Measurements from ENCODE around the gene DNAI4. TPM values are rescaled to one million over a fixed set of nuclear protein-coding genes. Genes with fewer than 3 reads are reported as not detected.

The DNAI4 gene
- total and polyA plus RNA-seq, 2 of the 4 experiments (the other 2 are of a cell fraction), result 0.63 to 1.6 TPM

DNA sequence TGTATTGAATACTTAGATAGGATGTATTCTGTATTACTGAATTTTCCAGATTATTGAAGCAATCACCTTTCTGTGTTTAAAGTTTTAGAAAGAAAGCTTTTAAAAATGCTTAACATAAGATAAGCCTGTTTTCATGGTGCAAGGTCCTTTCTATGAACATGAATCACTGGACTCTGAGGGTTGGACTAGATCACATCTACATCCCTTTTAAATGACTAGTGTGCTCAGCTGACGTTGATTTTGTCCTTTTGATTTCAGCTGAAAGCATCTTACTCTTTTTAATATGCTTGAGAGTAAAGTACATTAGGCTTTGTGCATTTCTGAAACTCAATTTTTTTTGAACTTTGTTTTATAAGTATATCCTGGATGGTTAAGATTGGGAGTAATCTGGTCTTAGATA, 16.3 kb upstream of the DNAI4 start:
- H3K4ac ChIP-seq (ENCODE audit: low read depth, low read length), result no peak overlapping the region
- H2BK120ac ChIP-seq (ENCODE audit: low read depth, low read length), result no peak overlapping the region
- H3K27ac ChIP-seq (ENCODE audit: insufficient read depth, low read length), result no peak overlapping the region
- H3K56ac ChIP-seq (ENCODE audit: extremely low read depth, insufficient read depth, low read length), result no peak overlapping the region
- H3K4me1 ChIP-seq (ENCODE audit: control insufficient read depth, insufficient read depth, low read length), result peaks cover 9% of the 10 kb centered on the region
- intact Hi-C loops (cut with micrococcal nuclease), result no loop called here
- H2AK5ac ChIP-seq (ENCODE audit: low read depth, low read length), result no peak overlapping the region
- no peak overlapping the region for H4K91ac ChIP-seq (ENCODE audit: insufficient read depth, low read depth, low read length)
- H4K8ac ChIP-seq (ENCODE audit: low read depth in 2 of 2, low read length in 2 of 2), result no peak overlapping the region
- ChIA-PET CTCF (no interaction called here), POLR2A (ENCODE audit: unreplicated experiment) (no interaction called here)
- H3K79me1 ChIP-seq (ENCODE audit: low read depth in 1 of 2, low read length in 2 of 2), result peaks cover 13 to 54% of the 10 kb centered on the region in 2 experiments
- no peak overlapping the region for H2AFZ ChIP-seq (replicated peaks; ENCODE audit: low read length, poor library complexity)
- no peak overlapping the region for H3K23ac ChIP-seq (ENCODE audit: low read depth, low read length)
- H2BK20ac ChIP-seq (ENCODE audit: low read depth, low read length), result no peak overlapping the region
- no CpG with 5 or more reads among the region's 1 CpG for WGBS, 2 experiments (ENCODE audit: extremely low coverage in 2 of 2, insufficient read length in 1 of 2)
- H3K4me2 ChIP-seq (ENCODE audit: low read depth, low read length), result no peak overlapping the region
- H3K9me1 ChIP-seq (ENCODE audit: insufficient read depth, low read length), result peaks cover 6% of the 10 kb centered on the region
- no peak overlapping the region for H2AK9ac ChIP-seq (replicated peaks; ENCODE audit: low read depth, low read length, poor library complexity)
- no peak overlapping the region for H4K5ac ChIP-seq (ENCODE audit: low read depth, low read length)
- H3K14ac ChIP-seq (replicated peaks; ENCODE audit: low read depth, low read length), result no peak overlapping the region
- H3K36me3 ChIP-seq (ENCODE audit: control insufficient read depth, insufficient read depth, low read length), result peaks cover 5% of the 10 kb centered on the region
- no TSS peak for BruUV-seq (replicated peaks)
- in situ Hi-C loops (cut with MboI; ENCODE audit: low sequenced_read_pairs), result loop anchor here (25.0 kb wide), 2 partner anchors 404 to 1129 kb away; partner anchors contain the start of gene SGIP1
- TF ChIP-seq POLR2A (IDR thresholded peaks at IDR 0.05; ENCODE audit: low read depth, low read length), result no peak
- no peak for TF ChIP-seq RFX5 (IDR thresholded peaks at IDR 0.05; ENCODE audit: low read depth, low read length)
- no peak for TF ChIP-seq CHD1 (IDR thresholded peaks at IDR 0.05; ENCODE audit: low read depth, low read length)
- TF ChIP-seq RAD21 (IDR thresholded peaks at IDR 0.05; ENCODE audit: low read length), result no peak
- no peak for TF ChIP-seq MAFK (IDR thresholded peaks at IDR 0.05; ENCODE audit: low read depth, low read length)
- no peak for TF ChIP-seq NFE2L2 (IDR thresholded peaks at IDR 0.05; ENCODE audit: low read depth, low read length)
- TF ChIP-seq SMC3 (IDR thresholded peaks at IDR 0.05; ENCODE audit: low read depth, low read length), result no peak
- no peak for TF ChIP-seq RCOR1 (IDR thresholded peaks at IDR 0.05; ENCODE audit: insufficient replicate concordance, low read length)
- TF ChIP-seq CEBPB (IDR thresholded peaks at IDR 0.05; ENCODE audit: low read depth, low read length), result no peak; the same call in 1 of the 2 replicates
- no peak for TF ChIP-seq BHLHE40 (IDR thresholded peaks at IDR 0.05; ENCODE audit: low read depth, low read length)
- no peak for TF ChIP-seq MAZ (IDR thresholded peaks at IDR 0.05; ENCODE audit: borderline replicate concordance, low read depth, low read length)
- TF ChIP-seq, protein P1, sequence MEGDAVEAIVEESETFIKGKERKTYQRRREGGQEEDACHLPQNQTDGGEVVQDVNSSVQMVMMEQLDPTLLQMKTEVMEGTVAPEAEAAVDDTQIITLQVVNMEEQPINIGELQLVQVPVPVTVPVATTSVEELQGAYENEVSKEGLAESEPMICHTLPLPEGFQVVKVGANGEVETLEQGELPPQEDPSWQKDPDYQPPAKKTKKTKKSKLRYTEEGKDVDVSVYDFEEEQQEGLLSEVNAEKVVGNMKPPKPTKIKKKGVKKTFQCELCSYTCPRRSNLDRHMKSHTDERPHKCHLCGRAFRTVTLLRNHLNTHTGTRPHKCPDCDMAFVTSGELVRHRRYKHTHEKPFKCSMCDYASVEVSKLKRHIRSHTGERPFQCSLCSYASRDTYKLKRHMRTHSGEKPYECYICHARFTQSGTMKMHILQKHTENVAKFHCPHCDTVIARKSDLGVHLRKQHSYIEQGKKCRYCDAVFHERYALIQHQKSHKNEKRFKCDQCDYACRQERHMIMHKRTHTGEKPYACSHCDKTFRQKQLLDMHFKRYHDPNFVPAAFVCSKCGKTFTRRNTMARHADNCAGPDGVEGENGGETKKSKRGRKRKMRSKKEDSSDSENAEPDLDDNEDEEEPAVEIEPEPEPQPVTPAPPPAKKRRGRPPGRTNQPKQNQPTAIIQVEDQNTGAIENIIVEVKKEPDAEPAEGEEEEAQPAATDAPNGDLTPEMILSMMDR (conservative IDR thresholded peaks at IDR 0.05; ENCODE audit: low read depth, low read length), result no peak
- TF ChIP-seq MXI1 (IDR thresholded peaks at IDR 0.05; ENCODE audit: borderline replicate concordance, low read depth, low read length), result no peak
- TF ChIP-seq, protein P2, sequence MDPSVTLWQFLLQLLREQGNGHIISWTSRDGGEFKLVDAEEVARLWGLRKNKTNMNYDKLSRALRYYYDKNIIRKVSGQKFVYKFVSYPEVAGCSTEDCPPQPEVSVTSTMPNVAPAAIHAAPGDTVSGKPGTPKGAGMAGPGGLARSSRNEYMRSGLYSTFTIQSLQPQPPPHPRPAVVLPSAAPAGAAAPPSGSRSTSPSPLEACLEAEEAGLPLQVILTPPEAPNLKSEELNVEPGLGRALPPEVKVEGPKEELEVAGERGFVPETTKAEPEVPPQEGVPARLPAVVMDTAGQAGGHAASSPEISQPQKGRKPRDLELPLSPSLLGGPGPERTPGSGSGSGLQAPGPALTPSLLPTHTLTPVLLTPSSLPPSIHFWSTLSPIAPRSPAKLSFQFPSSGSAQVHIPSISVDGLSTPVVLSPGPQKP (IDR thresholded peaks at IDR 0.05; ENCODE audit: borderline replicate concordance, low read depth, low read length), result no peak
- H3K9ac ChIP-seq (ENCODE audit: low read depth, low read length), result no peak overlapping the region
- no peak overlapping the region for H3K18ac ChIP-seq (ENCODE audit: low read depth, low read length)
- no peak overlapping the region for H3K4me3 ChIP-seq (ENCODE audit: insufficient read depth, low read depth, low read length)
- H2BK5ac ChIP-seq (ENCODE audit: low read depth, low read length, poor library complexity, severe bottlenecking), result no peak overlapping the region
- H3K9me3 ChIP-seq (ENCODE audit: control insufficient read depth, insufficient read depth, low read length), result no peaks in the 10 kb centered on the region
- H2BK15ac ChIP-seq (ENCODE audit: low read depth, low read length), result no peak overlapping the region
- dilution Hi-C loops (cut with HindIII; ENCODE audit: low sequenced_read_pairs, unreplicated experiment), result no loop called here
- DNase-seq (peak; percentile 73), ATAC-seq (ENCODE audit: low read depth) (no peak)
- peaks cover 49% of the 10 kb centered on the region for H4K20me1 ChIP-seq (ENCODE audit: insufficient read depth, low read length)
- H3K27me3 ChIP-seq (ENCODE audit: control insufficient read depth, insufficient read depth, low read length), result no peaks in the 10 kb centered on the region

Measured in IMR-90 (cell line).